Uterus (tissue), 2 donors: ENCODE measurements around the gene INPP5A.

Source experiments
- POLR2A ChIP-seq, 2 donors: fragments of 450-650 bp; IDR thresholded peaks; one replicate each; pipeline ENCODE4 v1.6.1; 2016; ENCODE audit warnings: antibody characterized with exemption in 2 of 2, mild to moderate bottlenecking in 1 of 2, moderate library complexity in 1 of 2
- TF ChIP-seq, protein P1 (sequence below), 4 experiments: fragments of 200-600 bp in 2 of 4; fragments of 450-650 bp in 2 of 4; sonication (generic) in 2 of 4; IDR thresholded peaks; one replicate each; pipeline ENCODE4 v1.5.1; 2016 to 2019; ENCODE audit warnings: antibody characterized with exemption in 4 of 4, mild to moderate bottlenecking in 2 of 4, moderate library complexity in 1 of 4

DNA sequence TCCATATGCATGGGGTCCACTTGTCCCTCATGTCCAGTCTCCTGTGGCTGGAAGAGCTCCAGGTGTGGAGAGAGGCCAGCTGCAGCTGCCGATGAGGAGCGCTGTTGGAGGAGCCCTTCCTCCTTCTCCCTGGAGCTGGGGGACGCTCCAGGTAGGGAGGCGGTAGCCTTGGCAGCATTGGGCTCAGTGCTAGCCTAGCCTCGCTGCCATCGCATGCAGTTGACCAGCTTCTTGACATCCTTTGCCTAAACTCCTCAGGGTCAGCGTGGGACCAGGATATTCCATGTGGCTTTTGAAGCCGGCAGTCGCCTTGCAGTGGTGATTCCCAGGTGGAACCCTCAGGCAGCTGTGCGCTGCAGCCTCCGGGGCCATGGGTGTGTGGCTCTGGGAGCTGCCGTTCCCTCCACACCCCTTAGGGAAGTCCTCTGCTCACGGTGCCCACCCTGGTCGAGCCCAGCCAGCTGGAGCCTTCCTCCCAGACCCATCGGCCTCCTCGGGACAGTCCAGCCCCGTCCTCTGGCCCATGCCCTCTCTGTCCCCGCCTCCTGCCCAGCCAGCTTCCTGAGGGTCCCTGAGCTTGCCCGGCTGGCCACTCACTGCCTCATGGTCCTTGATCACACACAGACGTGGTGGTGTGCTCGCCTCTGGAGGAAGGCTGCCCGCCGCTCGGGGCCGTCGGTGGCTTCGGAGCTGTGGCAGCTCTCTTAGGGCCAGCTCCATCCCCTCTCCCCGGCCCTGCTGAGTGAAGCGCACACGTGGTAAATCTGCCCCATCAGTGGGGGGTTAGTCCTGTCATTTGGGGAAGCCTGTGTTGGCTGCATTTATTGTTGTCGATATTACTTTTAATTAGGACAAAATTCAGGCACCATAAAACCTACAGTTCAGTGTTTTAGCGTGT, 21.2 kb downstream of the INPP5A start:
- TF ChIP-seq, protein P1, sequence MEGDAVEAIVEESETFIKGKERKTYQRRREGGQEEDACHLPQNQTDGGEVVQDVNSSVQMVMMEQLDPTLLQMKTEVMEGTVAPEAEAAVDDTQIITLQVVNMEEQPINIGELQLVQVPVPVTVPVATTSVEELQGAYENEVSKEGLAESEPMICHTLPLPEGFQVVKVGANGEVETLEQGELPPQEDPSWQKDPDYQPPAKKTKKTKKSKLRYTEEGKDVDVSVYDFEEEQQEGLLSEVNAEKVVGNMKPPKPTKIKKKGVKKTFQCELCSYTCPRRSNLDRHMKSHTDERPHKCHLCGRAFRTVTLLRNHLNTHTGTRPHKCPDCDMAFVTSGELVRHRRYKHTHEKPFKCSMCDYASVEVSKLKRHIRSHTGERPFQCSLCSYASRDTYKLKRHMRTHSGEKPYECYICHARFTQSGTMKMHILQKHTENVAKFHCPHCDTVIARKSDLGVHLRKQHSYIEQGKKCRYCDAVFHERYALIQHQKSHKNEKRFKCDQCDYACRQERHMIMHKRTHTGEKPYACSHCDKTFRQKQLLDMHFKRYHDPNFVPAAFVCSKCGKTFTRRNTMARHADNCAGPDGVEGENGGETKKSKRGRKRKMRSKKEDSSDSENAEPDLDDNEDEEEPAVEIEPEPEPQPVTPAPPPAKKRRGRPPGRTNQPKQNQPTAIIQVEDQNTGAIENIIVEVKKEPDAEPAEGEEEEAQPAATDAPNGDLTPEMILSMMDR (IDR thresholded peaks at IDR 0.05) = no peak
- TF ChIP-seq POLR2A (IDR thresholded peaks at IDR 0.05) = no peak
